Hippocampal formation (tissue), 2 donors: ENCODE measurements around the gene CHRM4.

Experiments
- DNase-seq, 2 donors: peaks; one replicate each; lab custom pipeline; 2025; lab: John Stamatoyannopoulos, UW

Gene CHRM4

GRCh38 chr11:46347637-46348311 lies 43.8 kb downstream of the CHRM4 start:
- no peak for DNase-seq

GRCh38 chr11:46346886-46347636 lies 44.5 kb downstream of the CHRM4 start, which contains the start of gene DGKZ:
TSS of gene DGKZ (plus strand) at chr11:46347463. CDS start at chr11:46347660, 197 bp downstream.
- peak; percentile 81 to 84 for DNase-seq

GRCh38 chr11:46345881-46346484 lies 45.6 kb downstream of the CHRM4 start:
- no peak for DNase-seq

- no peak for DNase-seq
Measured at GRCh38 chr11:46345131-46345597, 46.4 kb downstream of the CHRM4 start.

- DNase-seq, result no peak
Measured at GRCh38 chr11:46343520-46343919, 48.1 kb downstream of the CHRM4 start.

- DNase-seq, result no peak
Measured at GRCh38 chr11:46342239-46342638, 49.3 kb downstream of the CHRM4 start.

GRCh38 chr11:46341454-46341853 lies 50.1 kb downstream of the CHRM4 start:
- DNase-seq, result no peak

- no peak for DNase-seq
Measured at GRCh38 chr11:46339816-46340215, 51.8 kb downstream of the CHRM4 start.

GRCh38 chr11:46338988-46339666 lies 52.4 kb downstream of the CHRM4 start:
- no peak for DNase-seq

- no peak for DNase-seq
Measured at GRCh38 chr11:46338636-46338987, 53.0 kb downstream of the CHRM4 start.

- DNase-seq, result no peak
Measured at GRCh38 chr11:46337626-46338345, 53.8 kb downstream of the CHRM4 start.

GRCh38 chr11:46336563-46337180 lies 54.9 kb downstream of the CHRM4 start:
- no peak for DNase-seq

- peak in 1 of 2 donors; percentile 71 for DNase-seq
Measured at GRCh38 chr11:46335890-46336562, 55.5 kb downstream of the CHRM4 start.

GRCh38 chr11:46335271-46335670 lies 56.3 kb downstream of the CHRM4 start:
- DNase-seq, result no peak

- no peak for DNase-seq
Measured at GRCh38 chr11:46334211-46334610, 57.4 kb downstream of the CHRM4 start.
